22Rv1 (cell line): ENCODE results near the gene GCLC.
"Not testable (repeated sequence)": the region's sequence is repeated elsewhere in the genome, so short reads cannot be mapped to it uniquely, and the experiment has no call there.

Experiments used
- H3K27ac ChIP-seq: fragments of 450-650 bp; 2 replicates; pipeline ENCODE4 v1.5.1; 2017
- CTCF ChIP-seq: fragments of 450-650 bp; IDR thresholded peaks from 2 replicates; pipeline ENCODE4 v1.5.1; 2017; ENCODE audit warnings: mild to moderate bottlenecking
- ZFX ChIP-seq: fragments of 450-650 bp; IDR thresholded peaks from 2 replicates; pipeline ENCODE4 v1.6.1; 2017; ENCODE audit warnings: antibody characterized with exemption, borderline replicate concordance

The GCLC gene

DNA sequence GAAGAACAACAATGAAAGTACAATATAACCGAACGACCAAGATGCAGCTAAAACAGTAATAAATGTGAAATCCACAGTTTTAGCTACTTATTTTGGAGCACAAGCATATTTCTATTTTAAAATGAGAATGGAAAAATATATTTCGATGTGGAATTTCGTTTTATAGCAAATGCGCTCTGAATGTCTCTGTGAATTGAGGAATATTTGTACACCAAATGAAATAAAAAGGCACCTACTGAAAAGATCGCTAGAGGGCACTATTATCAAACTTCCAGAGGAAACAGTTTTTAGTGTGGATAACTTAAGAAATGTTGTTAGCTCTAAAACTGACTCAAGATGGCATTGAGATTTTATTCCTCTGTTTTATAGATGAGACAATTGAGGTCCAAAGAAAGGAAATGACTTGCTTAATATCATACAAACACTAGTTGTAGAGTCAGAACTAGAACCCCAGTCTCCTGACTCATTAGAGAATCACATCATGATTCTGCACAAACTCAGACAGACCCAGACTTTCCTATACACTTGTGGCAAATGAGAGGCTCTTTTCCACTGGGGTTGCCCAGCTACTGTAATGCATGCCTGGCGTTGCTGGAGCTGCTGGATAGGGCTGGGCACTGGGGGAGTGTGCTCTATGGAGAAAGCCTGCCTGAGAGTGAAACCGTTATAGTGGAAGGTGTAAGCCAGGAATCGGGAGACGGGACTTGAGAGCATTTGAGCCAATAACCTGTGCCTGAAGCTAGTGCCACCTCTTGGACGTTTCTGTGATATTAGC is 51.9 kb downstream of the GCLC start:
- no peak overlapping the region for H3K27ac ChIP-seq
- TF ChIP-seq ZFX (no peak), CTCF (peak; percentile 85)

GRCh38 chr6:53487080-53487479 is 57.8 kb downstream of the GCLC start:
- no peak overlapping the region for H3K27ac ChIP-seq
- TF ChIP-seq ZFX = no peak
- TF ChIP-seq CTCF = no peak

DNA sequence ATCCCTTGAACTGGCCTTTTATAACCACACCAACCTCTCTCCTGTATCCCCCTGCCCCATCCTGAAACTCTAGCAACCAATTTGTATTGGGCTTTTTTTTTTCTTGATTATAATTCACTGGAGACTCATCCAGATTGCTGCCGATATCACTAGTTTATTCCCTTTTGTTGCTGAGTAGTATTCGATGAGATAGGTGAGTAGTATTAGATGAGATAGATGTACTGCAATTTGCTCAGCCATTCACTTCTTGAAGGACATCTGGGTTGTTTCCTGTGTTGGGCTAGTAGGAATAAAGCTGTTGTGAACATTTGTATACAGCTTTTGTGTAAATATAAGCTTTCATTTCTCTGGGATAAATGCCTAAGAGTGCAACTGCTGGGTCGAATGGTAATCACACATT is 58.2 kb downstream of the GCLC start:
- no peak overlapping the region for H3K27ac ChIP-seq
- no peak for TF ChIP-seq ZFX
- TF ChIP-seq CTCF = no peak

- H3K27ac ChIP-seq = no peak overlapping the region
- TF ChIP-seq ZFX (no peak), CTCF (peak; percentile 92)
Observed at GRCh38 chr6:53484476-53485280, 60.2 kb downstream of the GCLC start.

DNA sequence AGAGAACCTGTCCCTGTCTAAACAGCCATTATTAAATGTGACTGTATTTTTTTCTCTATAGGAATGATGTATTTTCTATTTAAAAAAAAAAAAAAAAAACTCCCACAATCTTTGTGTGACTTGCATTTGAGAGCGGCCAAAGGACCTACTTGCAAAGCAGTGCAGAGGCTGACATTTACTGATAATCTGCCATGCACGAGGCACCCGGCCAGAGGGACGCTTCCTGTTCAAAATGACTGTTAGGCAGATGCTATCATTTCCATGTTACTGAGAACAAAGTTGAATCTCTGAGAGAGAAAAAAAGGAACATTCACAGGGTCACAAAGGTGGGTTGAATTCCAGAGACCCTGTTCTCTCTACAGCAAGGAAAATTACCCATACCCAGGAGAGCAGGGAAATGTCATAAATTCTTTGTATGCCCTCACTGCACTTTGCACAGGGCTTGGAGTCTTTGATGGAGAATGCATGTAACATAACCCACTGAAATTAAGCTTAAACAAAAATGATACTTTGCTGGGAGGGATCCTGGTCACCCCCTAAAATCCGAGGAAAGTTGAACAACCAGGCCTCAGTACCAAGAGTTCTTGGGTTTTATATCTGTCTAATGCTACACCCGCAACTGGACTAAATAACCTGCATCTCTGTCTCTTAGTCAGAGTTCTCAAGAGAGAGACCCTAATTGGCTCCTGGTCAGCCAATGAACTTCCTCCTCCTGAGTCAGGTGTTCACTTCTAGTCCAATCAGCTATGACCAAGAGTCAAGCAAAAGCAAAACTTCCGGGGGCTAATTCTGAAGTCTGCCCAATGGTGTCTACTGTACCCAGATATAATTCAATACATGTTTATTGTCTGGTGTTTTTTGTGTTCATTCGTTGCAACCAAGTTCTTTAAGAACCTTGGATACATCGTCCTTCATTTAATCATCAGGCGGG is 61.2 kb downstream of the GCLC start:
- H3K27ac ChIP-seq = no peak overlapping the region
- TF ChIP-seq ZFX = no peak
- TF ChIP-seq CTCF = no peak

DNA sequence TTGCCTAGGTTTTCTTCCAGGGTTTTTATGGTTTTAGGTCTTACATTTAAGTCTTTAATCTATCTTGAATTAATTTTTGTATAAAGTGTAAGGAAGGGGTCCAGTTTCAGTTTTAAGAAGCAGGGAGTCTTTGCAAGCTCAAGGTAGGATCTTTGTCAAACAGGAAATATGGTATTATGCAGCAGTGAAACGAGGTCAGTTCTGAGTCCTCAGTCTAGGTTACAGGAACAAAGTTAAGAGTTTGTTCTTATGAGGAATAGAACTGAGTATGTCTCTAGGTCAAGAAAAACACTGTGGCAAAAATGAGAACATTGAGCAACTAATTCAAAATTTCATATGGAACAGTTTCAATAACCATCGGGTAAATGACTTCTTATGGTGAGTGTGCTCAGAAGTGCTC is 63.6 kb downstream of the GCLC start:
- TF ChIP-seq CTCF (no peak), ZFX (no peak)
- no peak overlapping the region for H3K27ac ChIP-seq

GRCh38 chr6:53480774-53481173 is 64.1 kb downstream of the GCLC start:
- not testable (repeated sequence) for H3K27ac ChIP-seq
